Coronary artery (tissue), 2 donors: ENCODE data around the gene AFF1.

Source experiments
- DNase-seq: peaks from one replicate; pipeline ENCODE4 v3.0.0-alpha.2; 2017; ENCODE audit warnings: low spot score
- H3K27ac ChIP-seq, 2 donors: fragments of 200-600 bp; sonication (generic); one replicate each; pipeline ENCODE4 v1.5.1; 2016 to 2019
- H3K4me3 ChIP-seq: fragments of 200-600 bp; sonication (generic); 2 replicates; pipeline ENCODE4 v1.5.1; 2016; ENCODE audit warnings: mild to moderate bottlenecking, moderate library complexity
- CTCF ChIP-seq: fragments of 200-600 bp; sonication (generic); IDR thresholded peaks from one replicate; pipeline ENCODE4 v1.5.1; 2019; ENCODE audit warnings: antibody characterized with exemption

Gene AFF1

GRCh38 chr4:86972997-86973396, 38.2 kb downstream of the AFF1 start:
- H3K4me3 ChIP-seq: no peak overlapping the region
- no peak overlapping the region for H3K27ac ChIP-seq
- no peak for TF ChIP-seq CTCF
- no peak for DNase-seq

GRCh38 chr4:86973668-86974067, 38.9 kb downstream of the AFF1 start:
- no peak for DNase-seq
- no peak overlapping the region for H3K4me3 ChIP-seq
- no peak overlapping the region for H3K27ac ChIP-seq
- TF ChIP-seq CTCF: no peak

GRCh38 chr4:86974551-86974994, 39.8 kb downstream of the AFF1 start:
- Histone ChIP-seq H3K4me3 (no peak overlapping the region), H3K27ac (no peak overlapping the region)
- DNase-seq: no peak
- TF ChIP-seq CTCF: no peak

- no peak for TF ChIP-seq CTCF
- Histone ChIP-seq H3K4me3 (no peak overlapping the region), H3K27ac (no peak overlapping the region)
- DNase-seq: no peak
Observed at GRCh38 chr4:86975927-86976326, 41.1 kb downstream of the AFF1 start.

GRCh38 chr4:86976801-86977485, 42.1 kb downstream of the AFF1 start:
- no peak overlapping the region for H3K4me3 ChIP-seq
- no peak for DNase-seq
- no peak for TF ChIP-seq CTCF
- no peak overlapping the region for H3K27ac ChIP-seq

GRCh38 chr4:86977621-86978184, 42.9 kb downstream of the AFF1 start:
- H3K27ac ChIP-seq: no peak overlapping the region
- no peak for TF ChIP-seq CTCF
- no peak for DNase-seq

GRCh38 chr4:86978709-86979108, 43.9 kb downstream of the AFF1 start:
- no peak overlapping the region for H3K27ac ChIP-seq
- no peak for TF ChIP-seq CTCF
- no peak for DNase-seq
- no peak overlapping the region for H3K4me3 ChIP-seq

More at GRCh38 chr4:86977621-86978184, 42.9 kb downstream of the AFF1 start:
- H3K4me3 ChIP-seq: no peak overlapping the region
